Measurements from ENCODE around the gene CACNG1. TPM values are rescaled to one million over a fixed set of nuclear protein-coding genes. Genes with fewer than 3 reads are reported as not detected.
A peak's percentile ranks its signal among the peaks of the same experiment; 100 is the strongest.

Gene CACNG1
- total and polyA plus RNA-seq, 2 of the 4 experiments (the other 2 are of a cell fraction): not detected

DNA sequence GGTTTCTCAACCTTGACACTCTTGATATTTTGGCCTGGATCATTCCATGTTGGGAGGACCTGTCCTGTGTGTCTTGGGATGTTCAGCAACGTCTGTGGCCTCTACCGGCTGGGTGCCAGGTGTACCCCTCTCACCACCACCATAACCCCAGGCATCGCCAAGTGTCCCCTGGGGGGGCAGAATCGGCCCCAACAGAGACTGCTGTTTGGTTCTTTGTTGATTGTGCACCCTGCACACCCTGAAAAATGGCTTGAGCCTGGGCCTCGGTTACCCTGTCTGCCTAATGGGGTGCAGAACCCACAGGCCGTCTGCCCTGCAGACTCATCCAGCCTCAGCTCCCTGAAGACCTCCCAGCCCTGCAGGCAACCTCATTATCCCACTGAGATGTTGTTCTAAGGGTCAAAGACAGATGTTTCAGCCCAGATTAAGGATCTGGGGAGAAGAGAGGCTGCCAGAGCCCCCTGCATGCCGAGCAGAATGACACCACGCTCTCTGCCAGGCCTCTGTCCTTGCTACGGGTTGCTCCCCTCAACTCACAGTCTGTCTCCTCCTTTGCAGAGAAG lies 9.2 kb downstream of the CACNG1 start:
- CTCF ChIA-PET: no interaction called here

More for the DNA sequence above, 9.2 kb downstream of the CACNG1 start:
- Histone ChIP-seq H3K18ac (ENCODE audit: low read depth, low read length) (no peak overlapping the region), H3K4me1 (ENCODE audit: control insufficient read depth, insufficient read depth, low read length) (no peaks in the 10 kb centered on the region), H2AK9ac (replicated peaks; ENCODE audit: low read depth, low read length, poor library complexity) (peak overlapping the region; percentile 24), H3K56ac (ENCODE audit: extremely low read depth, insufficient read depth, low read length) (no peak overlapping the region), H4K20me1 (ENCODE audit: insufficient read depth, low read length) (0 out of 2 replicates have a peak, but pooled peaks cover 4% of the 10 kb centered on the region), H2BK15ac (ENCODE audit: low read depth, low read length) (no peak overlapping the region), H3K4me2 (ENCODE audit: low read depth, low read length) (no peak overlapping the region), H3K36me3 (ENCODE audit: control insufficient read depth, insufficient read depth, low read length) (no peaks in the 10 kb centered on the region), H2BK20ac (ENCODE audit: low read depth, low read length) (no peak overlapping the region), H2BK120ac (ENCODE audit: low read depth, low read length) (no peak overlapping the region), H2AK5ac (ENCODE audit: low read depth, low read length) (no peak overlapping the region), H2BK5ac (ENCODE audit: low read depth, low read length, poor library complexity, severe bottlenecking) (no peak overlapping the region), H3K14ac (replicated peaks; ENCODE audit: low read depth, low read length) (no peak overlapping the region), H3K4me3 (ENCODE audit: insufficient read depth, low read depth, low read length) (no peak overlapping the region), H4K8ac (ENCODE audit: low read depth in 2 of 2, low read length in 2 of 2) (no peak overlapping the region), H4K5ac (ENCODE audit: low read depth, low read length) (no peak overlapping the region), H2AFZ (replicated peaks; ENCODE audit: low read length, poor library complexity) (no peak overlapping the region), H3K23ac (ENCODE audit: low read depth, low read length) (no peak overlapping the region), H3K9ac (ENCODE audit: low read depth, low read length) (no peak overlapping the region), H3K27ac (ENCODE audit: insufficient read depth, low read length) (no peak overlapping the region), H3K4ac (ENCODE audit: low read depth, low read length) (no peak overlapping the region), H3K27me3 (ENCODE audit: control insufficient read depth, insufficient read depth, low read length) (peaks cover 7% of the 10 kb centered on the region), H3K9me3 (ENCODE audit: control insufficient read depth, insufficient read depth, low read length) (peaks cover 11% of the 10 kb centered on the region), H3K79me1 (ENCODE audit: low read depth in 1 of 2, low read length in 2 of 2) (no peaks in the 10 kb centered on the region), H3K9me1 (ENCODE audit: insufficient read depth, low read length) (peaks cover 5% of the 10 kb centered on the region), H4K91ac (ENCODE audit: insufficient read depth, low read depth, low read length) (no peak overlapping the region)
- dilution Hi-C loops (cut with HindIII; ENCODE audit: low sequenced_read_pairs, unreplicated experiment): no loop called here
- BruUV-seq (replicated peaks): no TSS peak
- TF ChIP-seq BHLHE40 (IDR thresholded peaks at IDR 0.05; ENCODE audit: low read depth, low read length) (no peak), NFE2L2 (IDR thresholded peaks at IDR 0.05; ENCODE audit: low read depth, low read length) (no peak), USF2 (IDR thresholded peaks at IDR 0.05; ENCODE audit: low read depth, low read length) (no peak), RCOR1 (IDR thresholded peaks at IDR 0.05; ENCODE audit: insufficient replicate concordance, low read length) (no peak)
- in situ Hi-C loops (cut with MboI; ENCODE audit: low sequenced_read_pairs): no loop called here
- no CpG with 5 or more reads among the region's 9 CpGs for WGBS, 2 experiments (ENCODE audit: extremely low coverage in 2 of 2, insufficient read length in 1 of 2)
- DNase-seq: no peak
- intact Hi-C loops (cut with micrococcal nuclease): no loop called here
- no peak for ATAC-seq (ENCODE audit: low read depth)
- POLR2A ChIA-PET (ENCODE audit: unreplicated experiment): no interaction called here

All from IMR-90 (cell line).